ENCODE results near the gene KRTAP4-11. TPM values are rescaled to one million over a fixed set of nuclear protein-coding genes. Genes with fewer than 3 reads are reported as not detected.
A peak's percentile ranks its signal among the peaks of the same experiment; 100 is the strongest.

Gene KRTAP4-11
- total and polyA plus RNA-seq, 2 of the 4 experiments (the other 2 are of a cell fraction) = not detected

- no peak overlapping the region for H3K4me3 ChIP-seq (ENCODE audit: insufficient read depth, low read depth, low read length)
- no peak overlapping the region; the same call in 1 of the 2 replicates for H3K18ac ChIP-seq (ENCODE audit: low read depth, low read length)
- H3K9me3 ChIP-seq (ENCODE audit: control insufficient read depth, insufficient read depth, low read length) = no peaks in the 10 kb centered on the region
- H3K4me2 ChIP-seq (ENCODE audit: low read depth, low read length) = no peak overlapping the region
- no peak for ATAC-seq (ENCODE audit: low read depth)
- no peak overlapping the region for H3K9ac ChIP-seq (ENCODE audit: low read depth, low read length)
- no peak overlapping the region for H3K56ac ChIP-seq (ENCODE audit: extremely low read depth, insufficient read depth, low read length)
- H3K23ac ChIP-seq (ENCODE audit: low read depth, low read length) = no peak overlapping the region
- ChIA-PET CTCF (interaction anchor here (0.7 kb wide), 1 partner anchor 227 kb away, joined by 3 read pairs; no protein-coding TSS in a partner anchor), POLR2A (ENCODE audit: unreplicated experiment) (no interaction called here)
- H4K91ac ChIP-seq (ENCODE audit: insufficient read depth, low read depth, low read length) = no peak overlapping the region
- dilution Hi-C loops (cut with HindIII; ENCODE audit: low sequenced_read_pairs, unreplicated experiment) (no loop called here), in situ Hi-C loops (cut with MboI; ENCODE audit: low sequenced_read_pairs) (no loop called here), intact Hi-C loops (cut with micrococcal nuclease) (no loop called here)
- H3K4ac ChIP-seq (ENCODE audit: low read depth, low read length) = no peak overlapping the region
- H3K27ac ChIP-seq (ENCODE audit: insufficient read depth, low read length) = no peak overlapping the region
- H2BK20ac ChIP-seq (ENCODE audit: low read depth, low read length) = peak overlapping the region; percentile 39
- H2AK9ac ChIP-seq (replicated peaks; ENCODE audit: low read depth, low read length, poor library complexity) = no peak overlapping the region
- DNase-seq = no peak
- no peak overlapping the region for H4K8ac ChIP-seq (ENCODE audit: low read depth in 2 of 2, low read length in 2 of 2)
- no peak overlapping the region for H2BK15ac ChIP-seq (ENCODE audit: low read depth, low read length)
- H2BK5ac ChIP-seq (ENCODE audit: low read depth, low read length, poor library complexity, severe bottlenecking) = no peak overlapping the region
- peaks cover 3% of the 10 kb centered on the region; the same call in 1 of the 2 replicates for H3K9me1 ChIP-seq (ENCODE audit: insufficient read depth, low read length)
- no peak overlapping the region for H3K14ac ChIP-seq (replicated peaks; ENCODE audit: low read depth, low read length)
- 70% methylated on average over 2 of the region's 7 CpGs; no CpG with 5 or more reads in 1 of the 2 experiments for WGBS, 2 experiments (ENCODE audit: extremely low coverage in 2 of 2, insufficient read length in 1 of 2)
- H3K79me1 ChIP-seq (ENCODE audit: low read depth in 1 of 2, low read length in 2 of 2) = no peaks in the 10 kb centered on the region
- H3K27me3 ChIP-seq (ENCODE audit: control insufficient read depth, insufficient read depth, low read length) = no peaks in the 10 kb centered on the region
- H2AK5ac ChIP-seq (ENCODE audit: low read depth, low read length) = no peak overlapping the region
- no peak for TF ChIP-seq MAZ (IDR thresholded peaks at IDR 0.05; ENCODE audit: borderline replicate concordance, low read depth, low read length)
- no peak for TF ChIP-seq MAFK (IDR thresholded peaks at IDR 0.05; ENCODE audit: low read depth, low read length)
- TF ChIP-seq MXI1 (IDR thresholded peaks at IDR 0.05; ENCODE audit: borderline replicate concordance, low read depth, low read length) = no peak
- no peak for TF ChIP-seq RCOR1 (IDR thresholded peaks at IDR 0.05; ENCODE audit: insufficient replicate concordance, low read length)
- TF ChIP-seq, protein P1, sequence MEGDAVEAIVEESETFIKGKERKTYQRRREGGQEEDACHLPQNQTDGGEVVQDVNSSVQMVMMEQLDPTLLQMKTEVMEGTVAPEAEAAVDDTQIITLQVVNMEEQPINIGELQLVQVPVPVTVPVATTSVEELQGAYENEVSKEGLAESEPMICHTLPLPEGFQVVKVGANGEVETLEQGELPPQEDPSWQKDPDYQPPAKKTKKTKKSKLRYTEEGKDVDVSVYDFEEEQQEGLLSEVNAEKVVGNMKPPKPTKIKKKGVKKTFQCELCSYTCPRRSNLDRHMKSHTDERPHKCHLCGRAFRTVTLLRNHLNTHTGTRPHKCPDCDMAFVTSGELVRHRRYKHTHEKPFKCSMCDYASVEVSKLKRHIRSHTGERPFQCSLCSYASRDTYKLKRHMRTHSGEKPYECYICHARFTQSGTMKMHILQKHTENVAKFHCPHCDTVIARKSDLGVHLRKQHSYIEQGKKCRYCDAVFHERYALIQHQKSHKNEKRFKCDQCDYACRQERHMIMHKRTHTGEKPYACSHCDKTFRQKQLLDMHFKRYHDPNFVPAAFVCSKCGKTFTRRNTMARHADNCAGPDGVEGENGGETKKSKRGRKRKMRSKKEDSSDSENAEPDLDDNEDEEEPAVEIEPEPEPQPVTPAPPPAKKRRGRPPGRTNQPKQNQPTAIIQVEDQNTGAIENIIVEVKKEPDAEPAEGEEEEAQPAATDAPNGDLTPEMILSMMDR (conservative IDR thresholded peaks at IDR 0.05; ENCODE audit: low read depth, low read length) = no peak
- no peak for TF ChIP-seq CEBPB (IDR thresholded peaks at IDR 0.05; ENCODE audit: low read depth, low read length)
- TF ChIP-seq NFE2L2 (IDR thresholded peaks at IDR 0.05; ENCODE audit: low read depth, low read length) = no peak
- no peak for TF ChIP-seq FOS (IDR thresholded peaks at IDR 0.05; ENCODE audit: low read depth, low read length)
- TF ChIP-seq BHLHE40 (IDR thresholded peaks at IDR 0.05; ENCODE audit: low read depth, low read length) = no peak
- TF ChIP-seq, protein P2, sequence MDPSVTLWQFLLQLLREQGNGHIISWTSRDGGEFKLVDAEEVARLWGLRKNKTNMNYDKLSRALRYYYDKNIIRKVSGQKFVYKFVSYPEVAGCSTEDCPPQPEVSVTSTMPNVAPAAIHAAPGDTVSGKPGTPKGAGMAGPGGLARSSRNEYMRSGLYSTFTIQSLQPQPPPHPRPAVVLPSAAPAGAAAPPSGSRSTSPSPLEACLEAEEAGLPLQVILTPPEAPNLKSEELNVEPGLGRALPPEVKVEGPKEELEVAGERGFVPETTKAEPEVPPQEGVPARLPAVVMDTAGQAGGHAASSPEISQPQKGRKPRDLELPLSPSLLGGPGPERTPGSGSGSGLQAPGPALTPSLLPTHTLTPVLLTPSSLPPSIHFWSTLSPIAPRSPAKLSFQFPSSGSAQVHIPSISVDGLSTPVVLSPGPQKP (IDR thresholded peaks at IDR 0.05; ENCODE audit: borderline replicate concordance, low read depth, low read length) = no peak
- no peak for TF ChIP-seq POLR2A (IDR thresholded peaks at IDR 0.05; ENCODE audit: low read depth, low read length)
- no peak for TF ChIP-seq RAD21 (IDR thresholded peaks at IDR 0.05; ENCODE audit: low read length)
- TF ChIP-seq CHD1 (IDR thresholded peaks at IDR 0.05; ENCODE audit: low read depth, low read length) = no peak
- TF ChIP-seq, protein P3, sequence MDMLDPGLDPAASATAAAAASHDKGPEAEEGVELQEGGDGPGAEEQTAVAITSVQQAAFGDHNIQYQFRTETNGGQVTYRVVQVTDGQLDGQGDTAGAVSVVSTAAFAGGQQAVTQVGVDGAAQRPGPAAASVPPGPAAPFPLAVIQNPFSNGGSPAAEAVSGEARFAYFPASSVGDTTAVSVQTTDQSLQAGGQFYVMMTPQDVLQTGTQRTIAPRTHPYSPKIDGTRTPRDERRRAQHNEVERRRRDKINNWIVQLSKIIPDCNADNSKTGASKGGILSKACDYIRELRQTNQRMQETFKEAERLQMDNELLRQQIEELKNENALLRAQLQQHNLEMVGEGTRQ (IDR thresholded peaks at IDR 0.05; ENCODE audit: low read depth, low read length) = no peak
- TF ChIP-seq SMC3 (IDR thresholded peaks at IDR 0.05; ENCODE audit: low read depth, low read length) = no peak
- no peak for TF ChIP-seq RFX5 (IDR thresholded peaks at IDR 0.05; ENCODE audit: low read depth, low read length)
- peak overlapping the region; percentile 56; the same call in 1 of the 2 replicates for H2BK120ac ChIP-seq (ENCODE audit: low read depth, low read length)
- BruUV-seq (replicated peaks) = no TSS peak
- H2AFZ ChIP-seq (replicated peaks; ENCODE audit: low read length, poor library complexity) = no peak overlapping the region
- H4K5ac ChIP-seq (ENCODE audit: low read depth, low read length) = no peak overlapping the region; the same call in 1 of the 2 replicates
- H3K4me1 ChIP-seq (ENCODE audit: control insufficient read depth, insufficient read depth, low read length) = peaks cover 4% of the 10 kb centered on the region; the same call in 1 of the 2 replicates
- no peaks in the 10 kb centered on the region for H4K20me1 ChIP-seq (ENCODE audit: insufficient read depth, low read length)
- H3K36me3 ChIP-seq (ENCODE audit: control insufficient read depth, insufficient read depth, low read length) = no peaks in the 10 kb centered on the region
Measured at GRCh38 chr17:41096055-41096454, 22.1 kb downstream of the KRTAP4-11 start.

Measured in IMR-90 (cell line).